Measurements from ENCODE around the gene IL1RAP. TPM values are rescaled to one million over a fixed set of nuclear protein-coding genes. Genes with fewer than 3 reads are reported as not detected.

Gene IL1RAP
- total RNA-seq, 4 donors from 2014 or later = 3.4 to 6.9 (median 4.9) TPM

DNA sequence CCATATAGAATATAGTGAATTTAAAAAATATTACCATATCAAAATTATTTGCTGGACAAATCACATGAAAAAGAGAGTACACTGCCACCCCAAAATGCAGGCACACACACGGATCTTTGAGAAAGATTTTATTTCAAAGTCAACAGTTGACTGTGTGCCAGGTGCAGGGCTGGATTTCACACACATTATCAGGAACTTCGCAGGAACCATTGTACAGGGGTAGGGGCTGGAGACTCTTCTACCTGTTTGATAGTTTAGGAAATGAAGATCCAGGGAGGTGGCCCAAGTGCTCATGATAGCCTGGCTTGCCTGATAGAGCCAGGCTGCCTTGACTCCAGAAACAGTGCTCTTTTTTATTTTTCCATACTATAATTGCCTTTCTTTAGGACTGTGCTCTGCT lies 54.2 kb downstream of the IL1RAP start:
- Histone ChIP-seq H3K27ac (no peak overlapping the region), H3K4me3 (no peak overlapping the region), H3K9me3 (no peaks in the 10 kb centered on the region), H3K36me3 (no peaks in the 10 kb centered on the region), H3K4me1 (no peaks in the 10 kb centered on the region), H3K27me3 (no peaks in the 10 kb centered on the region)
- no peak for TF ChIP-seq CTCF (IDR thresholded peaks at IDR 0.05)
- no peak for TF ChIP-seq POLR2A (IDR thresholded peaks at IDR 0.05)
- no peak for DNase-seq

DNA sequence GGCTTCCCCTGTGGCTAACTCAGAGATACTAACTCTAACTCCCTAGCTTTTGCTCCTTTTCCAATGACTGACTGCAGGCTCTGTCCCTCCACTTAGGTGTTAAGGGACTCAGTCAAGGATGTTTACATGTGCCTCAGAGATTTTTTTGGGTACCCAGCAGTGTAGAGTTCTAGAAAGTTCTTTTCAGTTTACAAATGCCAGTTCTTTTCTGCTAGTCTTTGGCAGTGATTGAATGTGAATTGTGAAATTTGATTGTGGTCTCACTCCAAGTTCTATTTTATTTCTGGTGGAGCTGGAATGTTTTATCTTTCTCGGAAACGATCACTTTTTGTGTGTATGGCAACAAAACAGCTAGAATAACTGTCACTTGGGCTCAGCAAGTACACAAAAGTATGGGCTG lies 60.6 kb downstream of the IL1RAP start:
- Histone ChIP-seq H3K27ac (no peak overlapping the region), H3K27me3 (no peaks in the 10 kb centered on the region), H3K36me3 (no peaks in the 10 kb centered on the region), H3K4me1 (no peaks in the 10 kb centered on the region), H3K4me3 (no peak overlapping the region), H3K9me3 (no peaks in the 10 kb centered on the region)
- no peak for DNase-seq
- TF ChIP-seq POLR2A (IDR thresholded peaks at IDR 0.05) (no peak), CTCF (IDR thresholded peaks at IDR 0.05) (no peak)

- Histone ChIP-seq H3K27ac (no peak overlapping the region), H3K4me3 (no peak overlapping the region), H3K9me3 (no peaks in the 10 kb centered on the region), H3K27me3 (no peaks in the 10 kb centered on the region), H3K4me1 (no peaks in the 10 kb centered on the region), H3K36me3 (no peaks in the 10 kb centered on the region)
- TF ChIP-seq POLR2A (IDR thresholded peaks at IDR 0.05) = no peak
- no peak for TF ChIP-seq CTCF (IDR thresholded peaks at IDR 0.05)
- DNase-seq = no peak
Measured at GRCh38 chr3:190575437-190576185, 61.7 kb downstream of the IL1RAP start.

DNA sequence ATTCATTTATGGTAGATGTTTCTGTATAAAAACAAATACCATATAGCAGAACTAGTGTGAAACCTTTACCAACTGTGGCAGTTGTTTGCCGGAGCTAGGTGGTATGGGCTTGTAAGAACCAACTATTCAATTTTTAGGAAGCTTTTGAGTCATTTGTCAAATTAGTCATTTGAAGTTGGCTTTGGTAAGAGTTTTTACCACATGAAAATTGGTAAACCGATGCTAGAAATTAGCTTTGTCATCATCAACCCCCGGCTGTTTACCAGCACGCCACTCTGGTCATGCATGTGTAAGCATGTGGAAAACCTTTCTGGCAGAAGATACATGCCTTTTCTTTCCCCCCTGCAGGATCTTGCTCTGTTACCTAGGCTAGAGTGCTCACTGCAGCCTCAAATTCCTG lies 63.3 kb downstream of the IL1RAP start:
- no peak for TF ChIP-seq CTCF (IDR thresholded peaks at IDR 0.05)
- no peak for TF ChIP-seq POLR2A (IDR thresholded peaks at IDR 0.05)
- no peak overlapping the region for H3K27ac ChIP-seq
- DNase-seq = no peak
- H3K36me3 ChIP-seq = no peaks in the 10 kb centered on the region
- H3K4me3 ChIP-seq = no peak overlapping the region
- no peaks in the 10 kb centered on the region for H3K9me3 ChIP-seq
- H3K27me3 ChIP-seq = no peaks in the 10 kb centered on the region
- H3K4me1 ChIP-seq = no peaks in the 10 kb centered on the region

DNA sequence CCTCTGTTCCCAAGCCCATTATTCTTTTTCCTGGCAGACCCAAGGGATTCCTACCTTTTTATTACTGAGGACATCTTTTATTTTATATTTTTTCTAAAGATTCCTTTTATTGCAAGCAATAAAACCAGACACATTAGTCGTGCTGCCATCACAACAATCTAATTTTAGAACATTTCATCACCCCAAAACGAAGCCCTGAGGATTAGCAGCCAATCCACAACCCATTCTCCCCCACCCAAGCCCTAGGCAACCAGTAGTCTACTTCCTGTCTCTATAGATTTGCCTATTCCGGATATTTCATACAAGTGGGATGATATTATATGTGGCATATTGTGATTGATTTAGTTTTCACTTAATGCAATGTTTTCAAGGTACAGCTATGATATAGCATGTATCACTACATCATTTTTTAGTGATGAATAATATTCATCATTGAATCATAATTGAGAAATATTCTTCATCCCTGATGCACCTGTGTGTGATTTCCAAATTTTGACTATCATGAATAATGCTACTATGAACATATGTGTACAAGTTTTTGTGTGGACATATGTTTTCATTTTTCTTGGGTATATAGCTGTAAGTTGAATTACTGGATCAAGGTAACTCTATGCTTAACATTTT lies 65.7 kb downstream of the IL1RAP start:
- no peak overlapping the region for H3K27ac ChIP-seq
- no peaks in the 10 kb centered on the region for H3K36me3 ChIP-seq
- TF ChIP-seq POLR2A (IDR thresholded peaks at IDR 0.05) (no peak), CTCF (IDR thresholded peaks at IDR 0.05) (no peak)
- no peaks in the 10 kb centered on the region for H3K9me3 ChIP-seq
- H3K27me3 ChIP-seq = no peaks in the 10 kb centered on the region
- DNase-seq = no peak
- H3K4me3 ChIP-seq = no peak overlapping the region
- H3K4me1 ChIP-seq = no peaks in the 10 kb centered on the region
